HG03439 (cell line): ENCODE results near the gene KYNU.

Experiments used
- ATAC-seq: cut with Tn5 transposase; IDR thresholded peaks from one replicate; pipeline ENCODE4 v1.9.1; 2021; ENCODE audit warnings: mild to moderate bottlenecking, moderate library complexity; ENCODE audit not compliant: unreplicated experiment

The KYNU gene

DNA sequence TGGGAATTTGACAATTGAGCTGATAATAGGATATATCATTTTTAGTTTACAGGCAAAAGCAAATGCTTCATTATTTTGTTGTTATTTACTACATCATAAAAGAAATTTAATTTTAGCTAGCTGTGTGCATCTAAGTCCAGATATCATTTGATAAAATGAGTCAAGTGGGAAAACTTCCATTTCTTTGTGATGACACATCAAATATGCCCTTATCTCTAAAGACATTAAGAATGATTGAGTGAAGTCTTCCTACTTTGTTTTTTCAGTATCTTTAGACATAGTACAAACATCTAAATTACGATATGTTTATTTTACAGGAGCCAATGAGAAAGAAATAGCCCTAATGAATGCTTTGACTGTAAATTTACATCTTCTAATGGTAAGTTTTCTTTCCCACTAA is 77.0 kb downstream of the KYNU start:
- ATAC-seq = no peak

DNA sequence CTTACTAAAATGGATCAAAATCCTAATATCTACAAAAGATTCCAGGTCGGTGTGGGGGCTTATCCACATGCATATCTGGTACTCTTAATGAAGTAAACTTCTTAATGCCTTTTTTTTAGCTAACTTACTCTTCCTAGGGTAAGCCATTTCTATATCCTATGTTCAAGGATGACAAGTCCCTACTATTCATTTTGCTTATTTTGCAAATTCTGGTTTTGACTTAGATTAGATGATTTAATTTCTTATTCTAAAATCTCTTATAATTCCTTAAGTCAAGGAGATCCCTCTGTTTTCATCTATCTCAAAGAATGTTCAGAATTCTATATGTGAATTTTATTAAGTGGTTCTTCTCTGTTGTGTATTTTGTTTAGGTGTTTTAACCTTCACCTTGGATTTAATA is 79.7 kb downstream of the KYNU start:
- no peak for ATAC-seq

DNA sequence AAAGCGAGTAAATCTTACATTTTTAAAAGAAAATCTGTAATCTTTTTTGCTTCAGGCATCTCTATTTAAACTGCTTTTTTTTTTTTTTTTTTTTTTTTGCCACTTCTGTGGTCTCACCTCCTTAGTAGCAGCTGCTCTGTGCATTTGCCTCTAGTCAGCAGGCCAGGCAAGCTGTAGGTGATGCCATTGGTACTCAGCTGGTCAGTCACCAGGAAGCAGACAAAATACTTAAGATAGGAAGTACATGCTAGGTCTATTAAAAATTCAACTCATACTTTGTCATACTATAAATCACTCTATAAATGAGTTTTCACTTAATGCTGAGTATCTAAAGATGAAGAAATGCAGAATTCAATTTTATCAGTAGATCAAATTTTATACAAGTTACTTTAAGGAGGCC is 83.7 kb downstream of the KYNU start:
- ATAC-seq = no peak

DNA sequence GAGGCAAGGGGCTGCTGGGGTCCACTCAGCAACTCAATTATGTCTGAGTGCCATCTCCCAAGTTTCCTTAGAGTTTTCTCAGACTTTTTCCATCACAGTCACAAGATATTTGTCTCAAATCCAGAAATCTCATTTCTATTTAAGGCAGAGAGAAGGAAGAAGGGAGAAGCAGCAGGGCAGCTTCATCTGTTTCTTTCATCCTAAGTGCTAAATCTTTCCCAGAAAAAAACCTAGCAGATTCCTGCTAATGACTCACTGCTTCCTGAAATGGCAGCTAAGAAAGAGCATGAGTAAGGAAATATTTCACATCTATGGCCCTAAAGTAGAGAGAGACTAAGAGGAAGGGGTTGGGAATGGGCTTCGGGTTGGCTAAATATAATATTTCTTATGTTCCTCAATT is 88.0 kb downstream of the KYNU start:
- no peak for ATAC-seq

DNA sequence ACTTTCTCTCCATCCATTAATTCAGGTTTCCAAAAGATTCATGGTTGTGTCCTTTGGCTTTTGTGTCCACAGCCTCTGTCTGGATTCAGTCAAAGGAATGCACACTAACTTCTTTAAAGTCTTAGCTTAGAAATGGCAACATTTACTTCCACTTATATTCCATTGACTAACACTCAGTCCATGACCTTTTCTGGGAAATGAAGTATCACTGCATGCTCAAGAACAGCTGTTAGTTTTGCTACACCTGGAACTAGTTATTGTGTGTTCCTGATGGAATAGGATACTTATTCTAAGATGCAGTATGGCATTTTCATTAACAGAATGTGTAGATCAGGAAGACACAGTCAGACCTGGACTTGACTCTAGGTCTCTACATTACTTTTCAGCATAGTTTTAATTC is 88.8 kb downstream of the KYNU start:
- no peak for ATAC-seq

DNA sequence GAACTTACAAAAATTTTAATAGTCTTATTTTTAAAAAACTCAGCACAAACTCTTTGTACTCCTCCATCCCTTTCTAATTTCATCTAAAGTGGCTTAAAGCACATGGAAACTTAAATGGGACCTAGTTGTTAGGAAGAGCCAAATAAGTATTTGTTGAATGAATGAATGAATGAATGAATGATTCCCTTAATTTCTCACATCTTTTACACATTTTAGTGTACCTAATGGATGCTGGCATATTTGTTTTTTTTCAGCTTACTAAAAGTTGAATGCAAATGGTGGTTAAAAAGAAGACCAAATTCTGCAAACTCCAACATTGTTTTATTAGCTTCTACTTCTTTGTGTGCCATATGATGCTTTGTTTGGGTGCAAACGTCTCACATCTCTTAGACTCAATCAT is 89.6 kb downstream of the KYNU start:
- ATAC-seq = no peak

DNA sequence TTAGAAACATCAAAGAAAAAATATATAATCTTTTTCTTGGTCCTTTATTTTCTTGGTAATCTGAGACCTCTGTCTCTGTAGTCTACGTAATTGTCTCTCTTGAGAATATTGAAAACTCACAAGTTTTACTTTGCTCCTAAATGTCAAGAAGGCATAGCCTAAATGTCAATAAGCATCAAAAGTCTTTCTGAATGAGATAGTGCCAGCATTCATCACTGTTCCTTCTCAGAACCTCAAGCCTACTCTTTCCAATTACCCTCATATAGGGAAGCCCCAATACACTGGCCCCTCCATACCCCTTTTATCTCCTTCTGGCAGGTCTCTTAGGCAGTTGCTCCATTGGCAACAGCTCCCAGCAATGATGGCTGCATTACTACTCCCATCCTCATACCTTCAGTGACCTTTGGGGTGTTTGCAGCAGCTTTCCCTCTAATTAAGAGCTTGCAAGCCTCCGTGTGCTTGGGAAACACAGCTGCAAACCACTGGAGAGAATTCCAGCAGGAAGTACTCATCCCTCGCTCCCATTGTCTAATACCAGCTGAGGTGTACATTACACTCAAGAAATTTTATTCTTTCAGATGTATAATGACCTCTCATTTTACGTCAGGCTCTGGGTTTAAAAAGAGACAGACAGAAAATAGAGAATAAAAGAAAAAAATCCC is 95.8 kb downstream of the KYNU start:
- no peak for ATAC-seq

DNA sequence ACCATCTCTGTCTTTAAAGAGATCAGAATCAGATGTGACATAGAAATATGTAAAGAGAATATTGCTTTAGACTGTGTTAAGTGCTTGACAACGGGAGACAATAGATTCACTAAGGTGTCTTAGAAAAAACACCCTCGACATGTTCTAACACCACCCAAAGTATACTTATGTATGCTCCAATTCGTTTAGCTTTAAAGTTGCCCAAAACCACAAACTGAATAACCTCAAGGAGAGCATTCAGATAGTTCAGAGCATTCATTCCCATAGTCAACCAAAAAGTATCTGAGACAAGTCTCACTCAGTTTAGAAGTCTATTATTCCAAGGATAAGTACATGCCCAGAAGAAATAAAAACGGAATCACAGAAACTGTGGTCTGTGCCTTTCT is 96.4 kb downstream of the KYNU start:
- ATAC-seq = no peak

DNA sequence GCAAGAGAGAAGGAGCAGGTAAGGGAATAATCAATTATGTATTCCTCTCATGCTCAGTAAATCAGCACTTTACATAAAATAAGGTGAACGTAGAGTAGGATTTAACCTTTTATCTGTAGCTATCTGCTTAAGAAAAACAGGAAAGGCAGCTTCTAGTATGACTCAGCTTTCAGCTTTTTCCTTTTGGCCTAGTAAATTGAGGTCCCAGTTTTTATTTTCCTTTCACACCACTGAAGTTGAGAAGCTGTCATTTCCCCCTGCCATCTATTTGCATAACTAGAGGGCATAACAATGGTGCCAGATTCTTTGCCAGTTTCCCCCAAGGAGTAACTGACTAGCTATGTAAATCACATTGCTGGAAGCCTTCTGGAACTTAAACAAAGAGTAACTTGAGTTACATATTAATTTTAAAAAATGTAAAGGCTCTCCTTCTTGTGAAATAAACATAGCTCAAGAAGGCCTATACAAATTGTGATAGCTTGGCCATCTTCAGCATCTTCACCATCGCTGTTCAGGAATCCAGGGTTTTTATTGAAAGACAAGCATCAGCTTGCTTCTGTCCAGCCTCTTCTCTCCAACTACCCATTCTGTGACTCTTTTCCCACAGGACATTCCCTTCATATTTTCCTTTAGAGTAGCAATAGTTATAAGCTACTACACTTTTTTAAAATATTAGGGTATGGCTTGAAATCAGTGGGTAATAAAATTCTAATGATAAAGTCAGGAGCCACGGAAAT is 97.0 kb downstream of the KYNU start:
- peak; percentile 50 for ATAC-seq

DNA sequence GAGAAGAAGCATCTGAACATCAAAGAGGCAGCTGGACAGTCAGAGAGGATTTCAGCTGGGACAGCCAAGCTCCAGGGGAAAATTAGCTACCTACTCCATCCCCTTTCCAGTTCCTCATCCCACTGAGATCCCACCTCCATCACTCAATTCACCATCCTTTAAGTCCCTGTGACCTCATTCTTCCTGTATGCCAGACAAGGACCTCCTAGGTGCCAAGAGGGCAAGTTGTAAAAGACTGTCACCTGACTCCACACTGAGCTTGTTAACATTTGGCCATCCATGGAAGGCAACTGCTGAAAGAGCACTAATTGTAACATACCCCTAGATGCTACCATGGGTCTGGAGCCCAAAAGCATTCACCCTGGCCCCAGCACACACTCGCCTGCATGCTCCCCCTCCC is 97.8 kb downstream of the KYNU start:
- ATAC-seq = no peak

DNA sequence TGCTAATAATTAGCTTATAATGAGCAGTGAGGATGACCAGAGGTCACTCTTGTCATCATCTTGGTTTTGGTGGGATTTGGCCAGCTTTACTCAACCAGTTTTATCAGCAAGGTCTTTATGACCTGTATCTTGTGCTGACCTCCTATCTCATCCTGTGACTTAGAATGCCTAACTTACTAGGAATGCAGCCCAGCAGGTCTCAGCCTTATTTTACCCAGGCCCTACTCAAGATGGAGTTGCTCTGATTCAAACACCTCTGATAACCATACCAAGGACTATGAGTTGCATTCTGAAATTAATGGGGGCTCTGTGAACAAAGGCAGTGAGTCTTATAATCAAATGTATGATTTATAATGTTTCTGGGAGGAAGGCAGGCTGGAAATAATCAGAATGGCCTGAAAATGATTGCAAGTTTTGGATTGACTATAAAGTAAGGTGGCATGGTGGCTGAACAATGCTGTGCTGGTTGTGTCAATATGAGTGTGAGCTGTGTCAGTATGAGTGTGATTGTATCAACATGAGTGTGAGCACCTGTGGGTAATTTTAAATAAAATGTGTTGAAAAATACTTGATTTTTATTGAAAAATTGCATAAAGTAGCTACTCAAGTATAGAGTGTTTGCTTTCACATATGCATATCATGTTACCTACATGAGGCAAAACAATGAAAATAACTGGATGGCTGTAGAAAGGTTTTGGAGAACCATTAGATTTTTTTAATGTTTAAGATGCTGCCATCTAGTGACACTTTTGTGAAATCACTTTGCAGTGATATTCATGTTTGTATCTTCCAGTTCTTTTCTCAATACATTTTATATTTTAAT is 103.0 kb downstream of the KYNU start:
- peak; percentile 49 for ATAC-seq

DNA sequence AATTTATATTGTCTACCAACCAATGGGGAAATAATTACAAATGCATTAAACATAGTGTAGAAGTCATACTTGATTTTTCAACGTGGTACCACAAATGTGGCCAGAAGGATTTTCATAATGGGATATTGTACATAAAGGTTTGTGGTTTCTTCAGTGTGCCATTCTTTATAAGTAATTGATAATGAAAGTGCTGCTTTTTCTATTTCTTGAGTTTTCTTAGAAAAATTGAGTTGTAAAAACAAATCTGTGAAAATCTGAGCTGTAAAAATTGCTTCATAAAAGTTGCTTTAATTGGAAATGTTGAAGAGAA is 103.6 kb downstream of the KYNU start:
- no peak for ATAC-seq

DNA sequence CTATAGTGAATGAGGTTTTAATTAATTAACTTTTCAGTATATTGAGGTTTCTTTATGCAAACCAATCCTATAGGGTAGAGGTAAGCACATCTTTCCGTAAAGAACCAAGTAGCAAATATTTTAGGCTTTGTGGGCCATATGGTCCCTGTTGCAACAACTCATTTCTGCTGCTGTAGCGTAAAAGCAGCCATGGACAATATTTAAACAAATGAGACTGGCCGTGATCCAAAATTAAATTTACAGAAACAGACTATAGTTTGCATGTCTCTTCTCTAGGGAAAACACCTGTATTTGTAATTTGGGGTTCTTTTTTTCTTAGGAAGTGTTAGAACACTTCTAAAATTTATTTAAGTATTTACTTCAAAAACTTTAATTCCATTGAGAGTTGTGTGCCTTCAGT is 104.3 kb downstream of the KYNU start:
- no peak for ATAC-seq

DNA sequence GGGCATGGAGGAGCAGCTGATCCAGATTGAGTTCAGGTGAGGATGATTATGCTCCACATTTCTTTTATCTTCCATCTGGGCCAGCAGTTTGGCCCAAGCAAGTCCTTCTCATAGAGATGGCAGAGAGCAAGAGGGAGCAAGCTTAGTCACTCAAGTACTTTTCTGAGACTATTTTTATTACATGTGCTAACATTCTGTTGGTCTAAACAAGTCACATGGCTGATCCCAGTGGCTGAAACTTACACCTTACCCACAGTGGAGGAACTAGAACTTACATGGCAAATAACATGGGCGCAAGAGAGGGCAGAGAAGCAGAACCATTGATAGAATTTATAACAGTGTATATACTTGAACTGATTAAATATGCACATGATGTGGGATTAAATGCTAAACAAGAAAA is 105.7 kb downstream of the KYNU start:
- ATAC-seq = peak; percentile 59

DNA sequence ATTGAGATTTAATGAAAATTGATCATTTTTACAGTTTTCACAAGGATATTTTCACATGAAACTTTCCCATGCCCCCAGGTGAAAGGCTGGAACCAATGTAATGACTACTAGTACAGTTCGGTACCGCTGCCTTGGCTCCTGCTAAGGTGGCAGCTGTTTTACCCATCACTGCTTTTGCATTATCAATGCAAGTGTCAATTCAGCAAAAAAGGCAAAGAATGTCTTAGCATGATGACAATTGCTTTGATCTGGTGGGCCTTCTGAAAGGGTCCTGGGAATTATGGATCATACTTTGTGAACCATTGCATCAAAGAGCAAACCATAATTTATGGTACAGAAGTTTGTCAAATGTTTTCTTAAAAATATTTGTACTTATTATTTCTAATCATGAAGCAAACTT is 107.2 kb downstream of the KYNU start:
- ATAC-seq = no peak

DNA sequence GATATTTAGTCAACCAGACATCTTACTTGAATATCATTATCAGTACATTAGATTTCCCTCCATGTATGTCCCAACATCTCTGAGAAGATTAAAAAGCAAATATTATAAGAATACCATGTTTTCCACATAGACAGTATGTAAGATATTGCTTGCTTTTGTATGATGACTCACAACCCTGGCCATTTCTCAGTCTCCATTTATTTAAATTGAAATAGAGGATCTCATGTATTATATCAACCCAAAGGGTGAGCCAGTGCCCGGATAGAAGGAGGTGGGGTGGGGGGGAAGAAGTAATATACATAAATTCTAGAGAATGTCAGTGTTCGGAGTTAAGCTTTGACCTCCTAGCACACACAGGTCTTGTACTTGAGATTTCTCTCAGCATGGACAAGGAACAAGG is 109.6 kb downstream of the KYNU start:
- ATAC-seq = no peak

DNA sequence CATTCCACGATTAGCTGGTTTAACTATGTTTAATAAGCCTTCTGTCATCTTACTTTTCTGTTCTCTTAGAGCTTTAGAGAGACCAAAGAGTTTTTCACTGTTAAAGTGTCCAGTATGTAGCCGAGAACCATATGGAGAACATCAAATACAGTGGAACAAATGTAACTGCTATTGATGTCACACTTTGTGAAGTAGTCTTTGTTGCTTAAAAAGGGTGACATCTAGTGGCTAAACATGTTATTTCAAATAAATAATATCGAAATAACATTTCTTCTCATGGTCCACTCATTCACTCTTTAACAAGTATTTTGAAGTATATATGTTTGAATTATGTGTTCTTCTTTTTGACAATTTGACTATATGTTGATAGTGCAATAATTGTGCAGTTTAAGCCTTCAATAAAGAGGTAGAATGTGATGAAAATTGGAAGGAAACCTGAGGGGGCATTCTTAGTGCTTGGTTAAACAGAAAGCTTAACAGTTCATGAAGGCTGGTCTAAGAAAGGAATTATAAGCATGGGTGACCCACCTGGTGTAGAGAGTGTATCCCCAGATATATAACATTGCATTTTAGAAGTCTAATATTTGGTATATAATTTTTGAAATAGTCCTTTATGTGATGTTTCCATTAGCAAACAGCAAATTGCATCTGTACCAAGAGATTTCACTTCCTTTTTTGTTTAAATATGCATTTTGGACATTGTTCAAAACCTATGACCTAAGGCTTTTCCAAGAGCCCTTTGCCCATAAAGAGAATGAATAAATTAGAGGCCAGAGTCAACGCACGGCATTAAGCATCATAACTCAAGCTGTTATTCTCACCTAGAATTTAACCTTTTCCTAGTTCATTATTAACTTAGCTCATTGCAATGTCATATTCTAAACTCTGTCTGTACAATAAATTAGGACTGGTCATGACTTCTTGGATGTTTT is 112.1 kb downstream of the KYNU start:
- peak; percentile 73 for ATAC-seq

DNA sequence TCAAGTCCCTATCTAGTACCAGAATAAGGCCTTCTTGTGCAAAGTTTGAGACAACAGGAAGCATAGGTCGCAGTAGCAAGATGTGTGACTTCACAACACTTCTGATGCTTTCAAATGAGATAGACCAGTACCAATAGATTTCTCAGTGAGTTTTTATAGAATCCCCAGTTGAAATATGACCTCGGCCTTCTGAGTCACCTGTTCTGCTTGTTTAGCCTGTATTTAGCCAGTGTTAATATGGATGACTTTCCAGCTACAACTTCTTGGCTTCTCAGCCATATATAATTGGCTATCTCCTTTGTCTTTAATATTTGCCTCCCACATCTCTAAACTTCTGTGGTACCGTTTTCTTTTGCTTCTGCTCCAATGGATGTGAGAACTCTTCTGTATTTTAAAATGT is 113.8 kb downstream of the KYNU start:
- no peak for ATAC-seq

DNA sequence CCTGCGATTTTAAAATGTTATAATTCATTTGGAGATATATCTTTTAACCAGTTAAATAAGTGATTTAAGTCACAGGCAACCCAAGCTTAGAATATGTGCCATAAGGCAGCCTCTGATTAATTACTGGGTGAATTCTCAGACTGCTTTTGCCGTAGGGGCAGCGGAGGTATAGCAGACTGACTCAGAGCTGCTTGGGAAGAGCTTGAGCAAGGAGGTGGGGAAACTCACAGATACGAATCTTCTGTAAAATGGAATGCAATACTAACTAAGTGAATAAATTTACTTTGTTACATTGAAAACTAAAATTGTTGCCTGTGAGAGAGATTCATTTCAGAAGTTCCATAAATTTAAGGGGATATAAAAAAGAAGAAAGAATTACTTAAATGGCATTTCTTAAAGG is 115.4 kb downstream of the KYNU start:
- no peak for ATAC-seq

DNA sequence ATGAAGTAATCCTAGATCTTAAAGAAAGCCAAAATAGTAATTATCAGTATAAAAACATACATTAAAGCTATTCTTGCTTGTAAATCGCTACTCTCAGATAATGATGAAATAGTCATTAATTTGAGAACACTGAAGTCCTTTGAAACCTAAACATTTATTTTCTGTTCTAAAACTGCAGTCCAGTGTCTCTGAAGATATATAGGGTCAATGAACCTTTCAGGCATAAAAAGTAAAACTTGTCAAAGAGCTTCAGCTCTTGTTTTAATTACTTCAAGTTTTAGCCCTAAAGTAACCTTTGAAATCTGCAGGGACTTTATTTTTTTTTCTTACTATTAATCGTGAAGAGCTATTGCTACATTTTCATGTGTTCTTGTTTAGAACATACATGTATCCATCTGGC is 116.3 kb downstream of the KYNU start:
- ATAC-seq = no peak

DNA sequence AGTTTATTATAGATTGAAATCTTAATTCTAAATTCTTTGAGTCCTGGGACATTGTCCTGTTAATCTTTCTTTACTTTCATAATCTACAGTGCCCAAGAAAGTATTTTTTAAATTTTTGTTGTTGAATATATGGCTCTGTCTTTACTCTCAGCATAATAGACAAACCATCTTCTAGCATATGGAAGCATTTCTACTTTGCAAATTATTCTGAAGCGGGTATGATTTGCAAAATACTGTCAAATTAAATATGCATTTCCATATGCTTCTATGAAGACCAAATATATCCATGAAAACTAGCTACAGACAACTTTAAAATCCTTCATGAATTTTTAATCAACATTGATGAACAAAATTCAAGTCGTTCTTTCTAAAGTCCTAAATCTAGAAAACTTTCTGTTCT is 117.2 kb downstream of the KYNU start:
- no peak for ATAC-seq
